RWPE2 (cell line): ENCODE measurements around the gene AK9.

Source experiments
- ATAC-seq: fragments of 200-7000 bp; cut with Tn5 transposase; 3 replicates; pipeline ENCODE4 v1.9.1; 2021; ENCODE audit warnings: low read depth
- DNase-seq: peaks from one replicate; pipeline ENCODE4 v3.0.0-alpha.2; 2020; ENCODE audit warnings: low spot score
- H3K27ac ChIP-seq: fragments of 450-650 bp; 2 replicates; pipeline ENCODE4 v1.5.1; 2017; ENCODE audit warnings: mild to moderate bottlenecking; ENCODE audit not compliant: poor library complexity, severe bottlenecking
- H3K27me3 ChIP-seq: fragments of 250-450 bp; sonication (Bioruptor Pico); 2 replicates; pipeline ENCODE4 v1.5.1; 2021; ENCODE audit warnings: mild to moderate bottlenecking, moderate library complexity; ENCODE audit not compliant: insufficient read depth, poor library complexity, severe bottlenecking
- H3K36me3 ChIP-seq: fragments of 250-450 bp; sonication (Bioruptor Pico); 2 replicates; pipeline ENCODE4 v1.5.1; 2020; ENCODE audit warnings: low read depth, mild to moderate bottlenecking, moderate library complexity
- H3K4me1 ChIP-seq: fragments of 250-450 bp; sonication (Bioruptor Pico); 2 replicates; pipeline ENCODE4 v1.5.1; 2021; ENCODE audit warnings: mild to moderate bottlenecking, moderate library complexity; ENCODE audit not compliant: insufficient read depth, poor library complexity, severe bottlenecking
- H3K4me3 ChIP-seq: fragments of 250-450 bp; sonication (Bioruptor Pico); 2 replicates; pipeline ENCODE4 v1.5.1; 2021; ENCODE audit warnings: mild to moderate bottlenecking, moderate library complexity; ENCODE audit not compliant: severe bottlenecking
- H3K9me3 ChIP-seq: fragments of 250-450 bp; sonication (Bioruptor Pico); 2 replicates; pipeline ENCODE4 v1.5.1; 2021; ENCODE audit warnings: mild to moderate bottlenecking, moderate library complexity; ENCODE audit not compliant: severe bottlenecking
- TF ChIP-seq, protein P1 (sequence below): fragments of 450-650 bp; IDR thresholded peaks from one replicate; pipeline ENCODE4 v1.5.1; 2017; ENCODE audit warnings: mild to moderate bottlenecking, moderate library complexity; ENCODE audit not compliant: poor library complexity, severe bottlenecking

Gene AK9

DNA sequence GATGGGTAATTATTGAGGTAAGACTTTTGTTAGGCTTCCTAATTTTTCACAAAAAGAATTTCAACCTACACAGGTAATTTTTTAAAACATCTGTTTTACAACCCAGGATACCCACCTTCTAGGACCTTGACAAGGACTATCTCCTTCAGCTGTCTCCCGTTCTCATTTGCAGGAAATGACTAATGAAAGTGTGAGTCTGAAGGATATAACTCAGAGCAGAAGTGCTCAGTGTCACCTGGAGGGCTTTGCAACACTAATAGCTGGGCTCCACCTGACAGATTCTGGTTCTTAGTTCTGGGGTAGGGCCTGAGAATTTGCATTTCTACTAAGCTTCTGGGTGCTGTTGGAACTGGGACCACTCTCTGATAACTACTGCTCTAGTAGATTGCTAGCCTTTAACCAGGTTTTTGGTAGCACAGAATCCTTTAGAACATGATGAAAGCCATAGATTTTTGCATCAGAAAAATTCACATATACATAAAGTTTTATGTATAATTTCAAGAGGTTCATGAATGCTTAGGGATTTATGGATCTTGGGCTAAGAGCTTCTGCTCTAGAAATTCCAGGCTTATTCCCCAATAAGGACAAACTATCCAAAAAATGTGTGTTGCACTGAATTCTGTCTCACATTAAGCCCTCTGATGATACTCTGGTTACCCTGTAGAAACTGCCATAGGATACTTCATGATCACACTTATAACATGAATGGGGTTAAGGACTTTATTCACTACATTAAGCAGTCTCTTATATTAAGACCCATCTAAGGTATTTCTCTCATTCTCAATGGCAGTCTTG, 30.3 kb downstream of the AK9 start:
- ATAC-seq (peak; percentile 76; the same call in 2 of the 3 replicates), DNase-seq (no peak)
- TF ChIP-seq, protein P1, sequence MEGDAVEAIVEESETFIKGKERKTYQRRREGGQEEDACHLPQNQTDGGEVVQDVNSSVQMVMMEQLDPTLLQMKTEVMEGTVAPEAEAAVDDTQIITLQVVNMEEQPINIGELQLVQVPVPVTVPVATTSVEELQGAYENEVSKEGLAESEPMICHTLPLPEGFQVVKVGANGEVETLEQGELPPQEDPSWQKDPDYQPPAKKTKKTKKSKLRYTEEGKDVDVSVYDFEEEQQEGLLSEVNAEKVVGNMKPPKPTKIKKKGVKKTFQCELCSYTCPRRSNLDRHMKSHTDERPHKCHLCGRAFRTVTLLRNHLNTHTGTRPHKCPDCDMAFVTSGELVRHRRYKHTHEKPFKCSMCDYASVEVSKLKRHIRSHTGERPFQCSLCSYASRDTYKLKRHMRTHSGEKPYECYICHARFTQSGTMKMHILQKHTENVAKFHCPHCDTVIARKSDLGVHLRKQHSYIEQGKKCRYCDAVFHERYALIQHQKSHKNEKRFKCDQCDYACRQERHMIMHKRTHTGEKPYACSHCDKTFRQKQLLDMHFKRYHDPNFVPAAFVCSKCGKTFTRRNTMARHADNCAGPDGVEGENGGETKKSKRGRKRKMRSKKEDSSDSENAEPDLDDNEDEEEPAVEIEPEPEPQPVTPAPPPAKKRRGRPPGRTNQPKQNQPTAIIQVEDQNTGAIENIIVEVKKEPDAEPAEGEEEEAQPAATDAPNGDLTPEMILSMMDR: no peak

DNA sequence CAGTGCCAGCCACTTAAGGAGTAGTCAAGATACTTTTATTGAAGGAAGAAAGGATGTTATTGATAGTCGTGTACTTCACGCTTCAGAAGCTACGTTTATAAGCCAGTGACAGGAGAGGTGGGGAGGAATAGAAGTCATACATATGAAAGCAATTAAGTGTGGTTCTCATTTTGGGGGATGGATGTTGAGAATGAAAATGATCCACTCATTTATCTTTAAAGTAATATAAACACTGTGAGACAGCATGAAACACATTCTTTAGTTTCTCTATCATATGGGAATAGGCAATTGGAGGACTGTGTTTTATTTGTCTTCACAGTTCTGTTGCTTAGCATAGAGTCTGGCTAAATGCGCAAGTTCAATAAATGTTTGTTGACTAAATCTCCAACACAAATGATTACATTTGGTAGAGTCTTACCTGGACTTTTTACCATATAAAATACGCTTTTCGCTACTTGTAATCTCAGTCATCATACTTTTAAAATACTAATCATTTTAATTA, 35.2 kb downstream of the AK9 start:
- H3K9me3 ChIP-seq: no peaks in the 10 kb centered on the region
- TF ChIP-seq, protein P1: no peak
- peaks cover 2% of the 10 kb centered on the region for H3K4me1 ChIP-seq
- no peaks in the 10 kb centered on the region for H3K27me3 ChIP-seq
- DNase-seq (no peak), ATAC-seq (no peak)
- H3K36me3 ChIP-seq: no peaks in the 10 kb centered on the region
- H3K4me3 ChIP-seq: no peak overlapping the region
- no peak overlapping the region for H3K27ac ChIP-seq

More for the DNA sequence above, 30.3 kb downstream of the AK9 start:
- no peaks in the 10 kb centered on the region for H3K36me3 ChIP-seq
- no peak overlapping the region for H3K27ac ChIP-seq
- no peaks in the 10 kb centered on the region for H3K9me3 ChIP-seq
- H3K4me1 ChIP-seq: peaks cover 16% of the 10 kb centered on the region
- H3K27me3 ChIP-seq: no peaks in the 10 kb centered on the region
- H3K4me3 ChIP-seq: no peak overlapping the region

GRCh38 chr6:109653264-109653663, 37.7 kb downstream of the AK9 start:
- Histone ChIP-seq H3K36me3 (no peaks in the 10 kb centered on the region), H3K27me3 (no peaks in the 10 kb centered on the region), H3K9me3 (no peaks in the 10 kb centered on the region), H3K4me3 (no peak overlapping the region), H3K4me1 (no peaks in the 10 kb centered on the region), H3K27ac (no peak overlapping the region)
- no peak for DNase-seq
- TF ChIP-seq, protein P1: no peak
- no peak for ATAC-seq

GRCh38 chr6:109644131-109644530, 46.9 kb downstream of the AK9 start:
- Histone ChIP-seq H3K36me3 (no peaks in the 10 kb centered on the region), H3K27me3 (no peaks in the 10 kb centered on the region), H3K4me1 (no peaks in the 10 kb centered on the region), H3K9me3 (no peaks in the 10 kb centered on the region), H3K4me3 (no peak overlapping the region), H3K27ac (no peak overlapping the region)
- TF ChIP-seq, protein P1: no peak
- ATAC-seq (no peak), DNase-seq (no peak)

DNA sequence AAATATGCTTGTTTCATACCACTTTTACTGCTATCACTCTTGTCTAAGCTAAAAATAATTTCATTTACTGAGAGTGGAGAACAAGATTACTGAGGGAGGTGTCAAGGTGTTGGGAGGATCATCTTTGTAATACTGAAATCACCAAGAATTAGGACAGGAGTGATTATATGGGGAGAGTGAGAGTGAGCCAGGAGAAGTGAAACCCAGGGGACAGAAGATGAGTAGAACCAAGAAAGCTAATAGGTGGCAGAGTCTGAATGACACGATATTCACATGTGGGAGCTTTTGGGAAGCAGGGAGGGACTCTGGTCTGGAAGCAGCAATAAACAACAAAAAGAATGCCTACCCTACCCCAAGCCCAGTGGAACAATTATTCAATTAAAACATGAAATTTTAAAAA, 58.6 kb downstream of the AK9 start:
- no peak for DNase-seq
- no peaks in the 10 kb centered on the region for H3K27me3 ChIP-seq
- H3K4me3 ChIP-seq: no peak overlapping the region
- no peaks in the 10 kb centered on the region for H3K36me3 ChIP-seq
- TF ChIP-seq, protein P1: no peak
- no peak overlapping the region for H3K27ac ChIP-seq
- H3K4me1 ChIP-seq: no peaks in the 10 kb centered on the region
- no peak for ATAC-seq
- no peaks in the 10 kb centered on the region for H3K9me3 ChIP-seq
